ENCODE results near the gene MTG2. TPM values are rescaled to one million over a fixed set of nuclear protein-coding genes. Genes with fewer than 3 reads are reported as not detected.

MTG2 gene
- total RNA-seq, 1 donor from 2014 or later, result 29.4 TPM

GRCh38 chr20:62216636-62217566 is 34.1 kb downstream of the MTG2 start:
- H3K4me3 Mint-ChIP-seq, result no peak overlapping the region
- H3K9me3 Mint-ChIP-seq, result no peaks in the 10 kb centered on the region
- TF ChIP-seq CTCF (IDR thresholded peaks at IDR 0.05; ENCODE audit: unreplicated experiment), result no peak
- peaks cover 8% of the 10 kb centered on the region for H3K4me1 Mint-ChIP-seq
- DNase-seq (ENCODE audit: low spot score in 2 of 2, unreplicated experiment in 2 of 2), result no peak
- H3K27me3 Mint-ChIP-seq (ENCODE audit: low read depth), result peaks cover 75% of the 10 kb centered on the region
- H3K36me3 Mint-ChIP-seq, result no peaks in the 10 kb centered on the region
- H3K27ac Mint-ChIP-seq, result no peak overlapping the region

GRCh38 chr20:62217913-62218773 is 35.3 kb downstream of the MTG2 start:
- no peak for TF ChIP-seq CTCF (IDR thresholded peaks at IDR 0.05; ENCODE audit: unreplicated experiment)
- Mint-ChIP-seq H3K9me3 (no peaks in the 10 kb centered on the region), H3K4me1 (peaks cover 6% of the 10 kb centered on the region), H3K27ac (no peak overlapping the region), H3K27me3 (ENCODE audit: low read depth) (peaks cover 83% of the 10 kb centered on the region), H3K36me3 (no peaks in the 10 kb centered on the region), H3K4me3 (peak overlapping the region; percentile 15)
- DNase-seq (ENCODE audit: low spot score in 2 of 2, unreplicated experiment in 2 of 2), result no peak

- Mint-ChIP-seq H3K4me3 (peak overlapping the region; percentile 41), H3K27ac (no peak overlapping the region), H3K27me3 (ENCODE audit: low read depth) (peaks cover 87% of the 10 kb centered on the region), H3K9me3 (no peaks in the 10 kb centered on the region), H3K36me3 (no peaks in the 10 kb centered on the region), H3K4me1 (peaks cover 6% of the 10 kb centered on the region)
- no peak for DNase-seq (ENCODE audit: low spot score in 2 of 2, unreplicated experiment in 2 of 2)
- no peak for TF ChIP-seq CTCF (IDR thresholded peaks at IDR 0.05; ENCODE audit: unreplicated experiment)
These were observed 36.5 kb downstream of the MTG2 start for GRCh38 chr20:62219101-62219991.

GRCh38 chr20:62219992-62220665 is 37.3 kb downstream of the MTG2 start, which contains the start of gene HRH3:
Gene HRH3, minus strand, starts transcription at chr20:62220278. Its CDS starts 308 bp downstream, at chr20:62219970.
- H3K27ac Mint-ChIP-seq, result no peak within 1 kb of the TSS
- peak within 1 kb of the TSS; percentile 41 for H3K4me3 Mint-ChIP-seq
- DNase-seq (ENCODE audit: low spot score in 2 of 2, unreplicated experiment in 2 of 2), result peak; percentile 73 to 83
- TF ChIP-seq CTCF (IDR thresholded peaks at IDR 0.05; ENCODE audit: unreplicated experiment), result no peak
- H3K27me3 Mint-ChIP-seq (ENCODE audit: low read depth), result peaks cover 88% of the 10 kb centered on the region
- peaks cover 6% of the 10 kb centered on the region for H3K4me1 Mint-ChIP-seq
- no peaks in the 10 kb centered on the region for H3K36me3 Mint-ChIP-seq
- no peaks in the 10 kb centered on the region for H3K9me3 Mint-ChIP-seq
